Left lung (tissue), 8 donors: ENCODE measurements around the gene AQP11. TPM values are rescaled to one million over a fixed set of nuclear protein-coding genes. Genes with fewer than 3 reads are reported as not detected.

ENCODE experiments used
- polyA plus RNA-seq, 6 donors: library from polyadenylated mRNA; unstranded; fragments of 120-200 nt; gene quantifications; one replicate each; pipeline ENCODE4 v1.2.1, GENCODE V29; 2013; ENCODE audit not compliant: insufficient read length in 6 of 6
- total RNA-seq, 2 donors: library from RNA; stranded (reverse); fragmentation: NEBNext Ultra II Directional; extraction: Animal tissue kit (Norgen Biotek cat#: 25700); gene quantifications; one replicate each; pipeline ENCODE4 v1.2.1, GENCODE V29; 2021
- donor health status: DM: no; HTN: yes; CAD: no.
- donor health status: DM: no; HTN: no; CAD: no.

The AQP11 gene
- total and polyA plus RNA-seq, 8 donors: 0.94 to 3.4 (median 3.0) TPM

Other genes starting within 250 kb of the AQP11 start
- 10 to 100 TPM; 32.4 to 42.8 TPM for gene PAK1, start 115.9 kb upstream of the AQP11 start, total RNA-seq
- 10 to 100 TPM; 51.3 to 61.4 (median 53.2) TPM for gene PAK1, start 115.9 kb upstream of the AQP11 start, polyA plus RNA-seq
- 10 to 100 TPM; 61.1 to 70.3 TPM for gene CLNS1A, start 47.8 kb downstream of the AQP11 start, total RNA-seq
- 100 to 1,000 TPM; 179 to 202 (median 188) TPM for gene CLNS1A, start 47.8 kb downstream of the AQP11 start, polyA plus RNA-seq
- gene RSF1, start 230.8 kb downstream of the AQP11 start, total RNA-seq: 10 to 100 TPM; 49.3 to 51.3 TPM
- gene RSF1, start 230.8 kb downstream of the AQP11 start, polyA plus RNA-seq: 10 to 100 TPM; 66.9 to 94.8 (median 77.1) TPM
- 10 to 100 TPM; 21.4 to 33.8 TPM for gene AAMDC, start 231.2 kb downstream of the AQP11 start, total RNA-seq
- gene AAMDC, start 231.2 kb downstream of the AQP11 start, polyA plus RNA-seq: 10 to 100 TPM; 48.1 to 74.5 (median 59.8) TPM